Measurements from ENCODE around the gene TTC33. TPM values are rescaled to one million over a fixed set of nuclear protein-coding genes. Genes with fewer than 3 reads are reported as not detected.
"Not testable (repeated sequence)": the region's sequence is repeated elsewhere in the genome, so short reads cannot be mapped to it uniquely, and the experiment has no call there.

The TTC33 gene
- total RNA-seq, 6 experiments from 2014 or later = 5.6 to 9.2 (median 7.0) TPM

GRCh38 chr5:40646266-40646665, 109.5 kb downstream of the TTC33 start:
- H3K4me3 ChIP-seq = no peak overlapping the region
- DNase-seq = no peak
- TF ChIP-seq CTCF (IDR thresholded peaks at IDR 0.05) (no peak), POLR2A (IDR thresholded peaks at IDR 0.05) (no peak)
- intact Hi-C loops (cut with DNase I) = no loop called here
- no peaks in the 10 kb centered on the region for H3K27me3 ChIP-seq
- 50% methylated on average over 3 of the region's 3 CpGs for WGBS (ENCODE audit: insufficient coverage, low coverage, low lambda C conversion rate, missing lambda C conversion rate)
- no peaks in the 10 kb centered on the region for H3K4me1 ChIP-seq
- H3K36me3 ChIP-seq = no peaks in the 10 kb centered on the region
- no peak for ATAC-seq
- H3K9me3 ChIP-seq = no peaks in the 10 kb centered on the region
- no peak overlapping the region for H3K27ac ChIP-seq

- H3K4me1 ChIP-seq; intact Hi-C loops (cut with DNase I); DNase-seq; H3K4me3 ChIP-seq; H3K36me3 ChIP-seq; H3K9me3 ChIP-seq; ATAC-seq; H3K27ac ChIP-seq; H3K27me3 ChIP-seq: not testable (repeated sequence)
- WGBS (ENCODE audit: insufficient coverage, low coverage, low lambda C conversion rate, missing lambda C conversion rate) = 58% methylated on average over 1 of the region's 1 CpG
These were observed 116.2 kb downstream of the TTC33 start for GRCh38 chr5:40639531-40639930.

- Histone ChIP-seq H3K27ac (no peak overlapping the region), H3K36me3 (no peaks in the 10 kb centered on the region), H3K27me3 (no peaks in the 10 kb centered on the region), H3K4me3 (no peak overlapping the region), H3K9me3 (no peaks in the 10 kb centered on the region), H3K4me1 (no peaks in the 10 kb centered on the region)
- no peak for DNase-seq
- no peak for ATAC-seq
- TF ChIP-seq POLR2A (IDR thresholded peaks at IDR 0.05) = no peak
- TF ChIP-seq CTCF (IDR thresholded peaks at IDR 0.05) = no peak
- WGBS (ENCODE audit: insufficient coverage, low coverage, low lambda C conversion rate, missing lambda C conversion rate) = 17% methylated on average over 1 of the region's 7 CpGs
- intact Hi-C loops (cut with DNase I) = no loop called here
These were observed 121.2 kb downstream of the TTC33 start for GRCh38 chr5:40634593-40634992.

- Histone ChIP-seq H3K4me3 (no peak overlapping the region), H3K36me3 (no peaks in the 10 kb centered on the region), H3K27me3 (no peaks in the 10 kb centered on the region), H3K9me3 (no peaks in the 10 kb centered on the region), H3K27ac (no peak overlapping the region), H3K4me1 (no peaks in the 10 kb centered on the region)
- no peak for DNase-seq
- no peak for ATAC-seq
- WGBS (ENCODE audit: insufficient coverage, low coverage, low lambda C conversion rate, missing lambda C conversion rate) = 70% methylated on average over 1 of the region's 3 CpGs
- no peak for TF ChIP-seq CTCF (IDR thresholded peaks at IDR 0.05)
- TF ChIP-seq POLR2A (IDR thresholded peaks at IDR 0.05) = no peak
- intact Hi-C loops (cut with DNase I) = no loop called here
These were observed 121.6 kb downstream of the TTC33 start for GRCh38 chr5:40634154-40634553.

GRCh38 chr5:40631236-40631635, 124.5 kb downstream of the TTC33 start:
- no peak overlapping the region for H3K4me3 ChIP-seq
- no peak overlapping the region for H3K27ac ChIP-seq
- no peaks in the 10 kb centered on the region for H3K4me1 ChIP-seq
- H3K36me3 ChIP-seq = no peaks in the 10 kb centered on the region
- ATAC-seq (no peak), DNase-seq (no peak)
- H3K9me3 ChIP-seq = no peaks in the 10 kb centered on the region
- TF ChIP-seq POLR2A (IDR thresholded peaks at IDR 0.05) = no peak
- WGBS (ENCODE audit: insufficient coverage, low coverage, low lambda C conversion rate, missing lambda C conversion rate) = 48% methylated on average over 7 of the region's 7 CpGs
- H3K27me3 ChIP-seq = no peaks in the 10 kb centered on the region
- intact Hi-C loops (cut with DNase I) = no loop called here

GRCh38 chr5:40630126-40630525, 125.6 kb downstream of the TTC33 start:
- H3K27me3 ChIP-seq = no peaks in the 10 kb centered on the region
- no peak for ATAC-seq
- H3K27ac ChIP-seq = no peak overlapping the region
- TF ChIP-seq CTCF (IDR thresholded peaks at IDR 0.05) = no peak
- no peak for TF ChIP-seq POLR2A (IDR thresholded peaks at IDR 0.05)
- no peaks in the 10 kb centered on the region for H3K9me3 ChIP-seq
- no peak for DNase-seq
- no peaks in the 10 kb centered on the region for H3K36me3 ChIP-seq
- no peaks in the 10 kb centered on the region for H3K4me1 ChIP-seq
- no peak overlapping the region for H3K4me3 ChIP-seq
- intact Hi-C loops (cut with DNase I) = no loop called here

All from right lobe of liver (tissue), 6 donors.